IMR-90 (cell line): ENCODE data around the gene CCDC30. TPM values are rescaled to one million over a fixed set of nuclear protein-coding genes. Genes with fewer than 3 reads are reported as not detected.

Experiments used
- ATAC-seq: fragments of 200-7000 bp; cut with Tn5 transposase; 2 replicates; pipeline ENCODE4 v1.9.1; 2020; ENCODE audit warnings: low read depth, mild to moderate bottlenecking, moderate library complexity
- BruUV-seq: library from RNA; stranded (reverse); fragments of 400-500 nt; replicated peaks from 2 replicates; lab custom pipeline; 2021; lab: Mats Ljungman, UMichigan
- CTCF ChIA-PET: fragments of 300-600 bp; formaldehyde crosslinking; extraction: SDS; loops from one replicate; lab custom pipeline; 2021; ENCODE audit warnings: antibody characterized with exemption; lab: Yijun Ruan, JAX
- POLR2A ChIA-PET: fragments of 300-600 bp; sonication (Branson Sonifier 250); formaldehyde crosslinking; loops from one replicate; lab custom pipeline; 2022; ENCODE audit warnings: antibody characterized with exemption; ENCODE audit not compliant: unreplicated experiment; lab: Charles Lee
- DNase-seq: peaks from one replicate; pipeline ENCODE4 v3.0.0; 2013
- H2AFZ ChIP-seq: replicated peaks from 2 replicates; pipeline ENCODE3; 2013; ENCODE audit warnings: low read length, mild to moderate bottlenecking; ENCODE audit not compliant: poor library complexity
- H2AK5ac ChIP-seq: 2 replicates; pipeline ENCODE4 v1.6.1; 2013; ENCODE audit warnings: low read depth, low read length, inconsistent platforms
- H2AK9ac ChIP-seq: replicated peaks from 2 replicates; pipeline ENCODE3; 2013; ENCODE audit warnings: mild to moderate bottlenecking, low read depth, low read length, moderate library complexity; ENCODE audit not compliant: poor library complexity
- H2BK120ac ChIP-seq: 2 replicates; pipeline ENCODE4 v1.6.1; 2013; ENCODE audit warnings: low read depth, low read length, inconsistent platforms
- H2BK15ac ChIP-seq: 3 replicates; pipeline ENCODE4 v1.6.1; 2013; ENCODE audit warnings: low read depth, low read length, inconsistent platforms
- H2BK20ac ChIP-seq: 2 replicates; pipeline ENCODE4 v1.6.1; 2013; ENCODE audit warnings: low read depth, mild to moderate bottlenecking, inconsistent platforms, low read length, moderate library complexity
- H2BK5ac ChIP-seq: 2 replicates; pipeline ENCODE4 v1.6.1; 2013; ENCODE audit warnings: mild to moderate bottlenecking, low read depth, low read length, inconsistent platforms; ENCODE audit not compliant: poor library complexity, severe bottlenecking
- H3K14ac ChIP-seq: replicated peaks from 2 replicates; pipeline ENCODE4 v1.6.1; 2013; ENCODE audit warnings: low read depth, low read length, inconsistent platforms
- H3K18ac ChIP-seq: 2 replicates; pipeline ENCODE4 v1.6.1; 2013; ENCODE audit warnings: low read depth, low read length, control low read depth
- H3K23ac ChIP-seq: 2 replicates; pipeline ENCODE4 v1.6.1; 2013; ENCODE audit warnings: low read depth, low read length, inconsistent platforms
- H3K27ac ChIP-seq: 2 replicates; pipeline ENCODE4 v1.5.1; 2013; ENCODE audit warnings: mild to moderate bottlenecking, control low read depth, low read length; ENCODE audit not compliant: insufficient read depth
- H3K27me3 ChIP-seq: 2 replicates; pipeline ENCODE4 v1.6.1; 2013; ENCODE audit warnings: low read length; ENCODE audit not compliant: control insufficient read depth, insufficient read depth
- H3K36me3 ChIP-seq: 2 replicates; pipeline ENCODE4 v1.6.1; 2013; ENCODE audit warnings: low read length, mixed read lengths; ENCODE audit not compliant: control insufficient read depth, insufficient read depth
- H3K4ac ChIP-seq: 2 replicates; pipeline ENCODE4 v1.6.1; 2013; ENCODE audit warnings: low read depth, low read length, inconsistent platforms
- H3K4me1 ChIP-seq: 2 replicates; pipeline ENCODE4 v1.6.1; 2013; ENCODE audit warnings: low read length, mixed read lengths; ENCODE audit not compliant: control insufficient read depth, insufficient read depth
- H3K4me2 ChIP-seq: 2 replicates; pipeline ENCODE4 v1.6.1; 2013; ENCODE audit warnings: low read depth, mild to moderate bottlenecking, control low read depth, low read length, moderate library complexity
- H3K4me3 ChIP-seq: 2 replicates; pipeline ENCODE4 v1.5.1; 2013; ENCODE audit warnings: low read depth, mild to moderate bottlenecking, control low read depth, low read length, moderate library complexity; ENCODE audit not compliant: insufficient read depth
- H3K56ac ChIP-seq: 2 replicates; pipeline ENCODE4 v1.6.1; 2013; ENCODE audit warnings: low read length, inconsistent platforms; ENCODE audit not compliant: insufficient read depth; ENCODE audit errors: extremely low read depth
- H3K79me1 ChIP-seq, 2 experiments: 2 replicates each; pipeline ENCODE4 v1.6.1; 2013; ENCODE audit warnings: low read length in 2 of 2, inconsistent platforms in 1 of 2, low read depth in 1 of 2
- H3K9ac ChIP-seq: 2 replicates; pipeline ENCODE4 v1.6.1; 2013; ENCODE audit warnings: low read depth, low read length, control low read depth
- H3K9me1 ChIP-seq: 2 replicates; pipeline ENCODE4 v1.6.1; 2013; ENCODE audit warnings: low read length, inconsistent platforms; ENCODE audit not compliant: insufficient read depth
- H3K9me3 ChIP-seq: 2 replicates; pipeline ENCODE4 v1.6.1; 2013; ENCODE audit warnings: low read length; ENCODE audit not compliant: control insufficient read depth, insufficient read depth
- H4K20me1 ChIP-seq: 2 replicates; pipeline ENCODE4 v1.6.1; 2013; ENCODE audit warnings: low read length, inconsistent platforms; ENCODE audit not compliant: insufficient read depth
- H4K5ac ChIP-seq: 2 replicates; pipeline ENCODE4 v1.6.1; 2013; ENCODE audit warnings: mild to moderate bottlenecking, low read depth, low read length, control low read depth
- H4K8ac ChIP-seq, 2 experiments: 2 replicates each; pipeline ENCODE4 v1.6.1; 2013; ENCODE audit warnings: low read depth in 2 of 2, low read length in 2 of 2, control low read depth in 1 of 2, inconsistent platforms in 1 of 2
- H4K91ac ChIP-seq: 2 replicates; pipeline ENCODE4 v1.6.1; 2013; ENCODE audit warnings: low read depth, low read length, inconsistent platforms; ENCODE audit not compliant: insufficient read depth
- BHLHE40 ChIP-seq: fragments of 150-350 bp; IDR thresholded peaks from 2 replicates; pipeline ENCODE4 v1.6.1; 2016; ENCODE audit warnings: mild to moderate bottlenecking, low read depth, low read length
- CHD1 ChIP-seq: IDR thresholded peaks from 2 replicates; pipeline ENCODE4 v1.6.1; 2012; ENCODE audit warnings: low read depth, low read length, improper control_type of control experiment
- CTCF ChIP-seq: conservative IDR thresholded peaks from 2 replicates; pipeline ENCODE4 v1.5.1; 2012; ENCODE audit warnings: mild to moderate bottlenecking, low read depth, low read length, improper control_type of control experiment
- MXI1 ChIP-seq: IDR thresholded peaks from 2 replicates; pipeline ENCODE4 v1.6.1; 2012; ENCODE audit warnings: low read depth, mild to moderate bottlenecking, low read length, moderate library complexity, borderline replicate concordance
- NFE2L2 ChIP-seq: fragments of 150-350 bp; IDR thresholded peaks from 2 replicates; pipeline ENCODE4 v1.6.1; 2016; ENCODE audit warnings: low read depth, mild to moderate bottlenecking, low read length
- POLR2A ChIP-seq: IDR thresholded peaks from 2 replicates; pipeline ENCODE4 v1.6.1; 2012; ENCODE audit warnings: mild to moderate bottlenecking, low read depth, low read length
- RAD21 ChIP-seq: IDR thresholded peaks from 2 replicates; pipeline ENCODE4 v1.6.1; 2012; ENCODE audit warnings: low read length, improper control_type of control experiment
- RCOR1 ChIP-seq: IDR thresholded peaks from 2 replicates; pipeline ENCODE4 v1.6.1; 2012; ENCODE audit warnings: mild to moderate bottlenecking, low read length, improper control_type of control experiment; ENCODE audit not compliant: insufficient replicate concordance
- WGBS, 2 experiments: methylation state at CpG; one replicate each; pipeline versions ENCODE4 v1.1.5 to v1.1.7; 2013; ENCODE audit warnings: missing lambda C conversion rate in 2 of 2; ENCODE audit not compliant: insufficient read length in 1 of 2; ENCODE audit errors: extremely low coverage in 2 of 2; 5-methylcytosine and 5-hydroxymethylcytosine counted together
- dilution Hi-C: fragments of 300-500 bp; cut with HindIII; formaldehyde crosslinking; loops from one replicate; pipeline ENCODE4 v1.14.3; 2018; ENCODE audit warnings: low sequenced_read_pairs; ENCODE audit not compliant: unreplicated experiment
- in situ Hi-C: fragments of 300-500 bp; cut with MboI; formaldehyde crosslinking; loops from 3 replicates; pipeline ENCODE4 v1.14.3; 2019; ENCODE audit warnings: low sequenced_read_pairs, inconsistent platforms, mixed read lengths
- intact Hi-C: fragments of 100-400 bp; cut with micrococcal nuclease; formaldehyde crosslinking; loops from 2 replicates; pipeline ENCODE4 v1.10.0; 2022
- polyA plus RNA-seq, 3 experiments: library from polyadenylated mRNA; depleted of rRNA; stranded (reverse); fragments of >200 nt; gene quantifications; 2 replicates each; pipeline ENCODE4 v1.2.3, GENCODE V29; 2012; ENCODE audit warnings: low replicate concordance in 1 of 3
- total RNA-seq: library from RNA; depleted of rRNA; stranded (reverse); fragments of >200 nt; gene quantifications from 2 replicates; pipeline ENCODE4 v1.2.3, GENCODE V29; 2012

CCDC30 gene
- total and polyA plus RNA-seq, 2 of the 4 experiments (the other 2 are of a cell fraction), result 0.14 to 0.18 TPM

- H3K4me2 ChIP-seq, result no peak overlapping the region
- H3K9me3 ChIP-seq, result no peaks in the 10 kb centered on the region
- H2AK5ac ChIP-seq, result no peak overlapping the region
- TF ChIP-seq CHD1 (no peak), POLR2A (no peak), CTCF (no peak), BHLHE40 (no peak), RCOR1 (no peak), MXI1 (no peak), RAD21 (no peak), NFE2L2 (no peak)
- peaks cover 8% of the 10 kb centered on the region; the same call in 1 of the 2 replicates for H3K36me3 ChIP-seq
- no peak overlapping the region for H3K9ac ChIP-seq
- H3K79me1 ChIP-seq, result no peaks in the 10 kb centered on the region; a peak in 1 of 4 replicates
- H4K91ac ChIP-seq, result no peak overlapping the region
- no peak overlapping the region for H4K8ac ChIP-seq
- no peak overlapping the region for H2AFZ ChIP-seq
- no peak overlapping the region for H2AK9ac ChIP-seq
- ATAC-seq (no peak), DNase-seq (no peak)
- BruUV-seq, result no TSS peak
- H3K4ac ChIP-seq, result no peak overlapping the region
- H2BK120ac ChIP-seq, result no peak overlapping the region
- no peak overlapping the region for H2BK20ac ChIP-seq
- no peak overlapping the region for H3K27ac ChIP-seq
- H3K27me3 ChIP-seq, result no peaks in the 10 kb centered on the region
- H4K5ac ChIP-seq, result no peak overlapping the region
- no peaks in the 10 kb centered on the region for H3K9me1 ChIP-seq
- ChIA-PET CTCF (no interaction called here), POLR2A (no interaction called here)
- intact Hi-C loops (no loop called here), dilution Hi-C loops (no loop called here), in situ Hi-C loops (no loop called here)
- no peaks in the 10 kb centered on the region; the same call in 1 of the 2 replicates for H3K4me1 ChIP-seq
- no peak overlapping the region for H2BK5ac ChIP-seq
- WGBS, 2 experiments, result no CpG with 5 or more reads among the region's 1 CpG
- no peaks in the 10 kb centered on the region for H4K20me1 ChIP-seq
- H3K23ac ChIP-seq, result no peak overlapping the region
- no peak overlapping the region for H2BK15ac ChIP-seq
- no peak overlapping the region for H3K56ac ChIP-seq
- no peak overlapping the region for H3K4me3 ChIP-seq
- H3K14ac ChIP-seq, result no peak overlapping the region
- no peak overlapping the region for H3K18ac ChIP-seq
These were observed 211.6 kb downstream of the CCDC30 start for GRCh38 chr1:42674682-42675081.
